GM19035 (cell line): ENCODE measurements around the gene FREY1.

Experiments used
- ATAC-seq: cut with Tn5 transposase; IDR thresholded peaks from one replicate; pipeline ENCODE4 v1.9.1; 2021; ENCODE audit not compliant: unreplicated experiment

Gene FREY1

GRCh38 chr11:45929486-45930030 is 22.5 kb upstream of the FREY1 start:
- ATAC-seq = peak; percentile 3

GRCh38 chr11:45928535-45929215 is 21.6 kb upstream of the FREY1 start:
- ATAC-seq = no peak

DNA sequence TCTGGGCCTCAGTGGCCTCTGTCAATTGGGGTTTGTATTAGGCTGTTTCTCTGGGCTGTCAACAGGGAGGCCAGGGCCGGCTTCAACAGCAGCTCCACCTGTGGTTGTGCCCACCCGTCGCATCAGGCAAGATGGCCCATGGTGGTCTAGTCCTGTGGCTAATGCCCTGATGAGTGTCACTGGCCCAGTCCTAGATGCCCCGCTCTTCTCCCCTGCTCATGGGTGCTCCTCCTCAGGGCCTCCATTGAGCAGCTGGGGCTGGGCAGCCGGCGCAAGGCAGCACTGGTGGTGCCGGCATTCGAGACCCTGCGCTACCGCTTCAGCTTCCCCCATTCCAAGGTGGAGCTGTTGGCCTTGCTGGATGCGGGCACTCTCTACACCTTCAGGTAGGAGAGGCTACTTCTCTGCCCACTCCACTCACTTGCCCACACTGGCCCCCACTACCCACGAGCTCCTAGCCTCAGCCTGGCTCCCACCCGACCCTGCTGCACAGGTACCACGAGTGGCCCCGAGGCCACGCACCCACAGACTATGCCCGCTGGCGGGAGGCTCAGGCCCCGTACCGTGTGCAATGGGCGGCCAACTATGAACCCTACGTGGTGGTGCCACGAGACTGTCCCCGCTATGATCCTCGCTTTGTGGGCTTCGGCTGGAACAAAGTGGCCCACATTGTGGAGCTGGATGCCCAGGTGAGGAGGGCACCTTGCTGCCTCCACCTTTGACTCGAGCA is 20.8 kb upstream of the FREY1 start:
- no peak for ATAC-seq

DNA sequence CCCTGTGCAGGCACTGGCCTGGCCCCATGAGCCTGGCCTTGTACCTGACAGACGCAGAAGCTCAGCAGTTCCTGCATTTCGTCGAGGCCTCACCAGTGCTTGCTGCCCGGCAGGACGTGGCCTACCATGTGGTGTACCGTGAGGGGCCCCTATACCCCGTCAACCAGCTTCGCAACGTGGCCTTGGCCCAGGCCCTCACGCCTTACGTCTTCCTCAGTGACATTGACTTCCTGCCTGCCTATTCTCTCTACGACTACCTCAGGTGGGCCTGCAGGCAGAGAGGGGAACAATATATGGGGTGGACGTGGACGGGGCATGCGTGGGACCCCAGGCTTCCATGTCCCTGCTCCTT is 20.2 kb upstream of the FREY1 start:
- no peak for ATAC-seq

- no peak for ATAC-seq
Measured at GRCh38 chr11:45926536-45927331, 19.7 kb upstream of the FREY1 start.

DNA sequence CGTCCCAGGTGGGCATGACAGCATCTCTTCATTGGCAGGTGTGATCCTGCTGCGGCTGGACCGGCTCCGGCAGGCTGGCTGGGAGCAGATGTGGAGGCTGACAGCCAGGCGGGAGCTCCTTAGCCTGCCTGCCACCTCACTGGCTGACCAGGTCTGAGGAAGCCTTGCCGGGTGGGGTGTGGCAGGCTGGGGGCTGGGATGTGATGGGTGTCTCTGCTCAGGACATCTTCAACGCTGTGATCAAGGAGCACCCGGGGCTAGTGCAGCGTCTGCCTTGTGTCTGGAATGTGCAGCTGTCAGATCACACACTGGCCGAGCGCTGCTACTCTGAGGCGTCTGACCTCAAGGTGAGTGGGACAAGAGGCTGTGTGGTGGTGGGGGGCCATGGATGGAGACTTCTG is 18.9 kb upstream of the FREY1 start:
- no peak for ATAC-seq

GRCh38 chr11:45925550-45925949 is 18.5 kb upstream of the FREY1 start:
- no peak for ATAC-seq

- no peak for ATAC-seq
Measured at GRCh38 chr11:45924927-45925326, 17.9 kb upstream of the FREY1 start.

- ATAC-seq = no peak
Measured at GRCh38 chr11:45924036-45924915, 17.2 kb upstream of the FREY1 start.

DNA sequence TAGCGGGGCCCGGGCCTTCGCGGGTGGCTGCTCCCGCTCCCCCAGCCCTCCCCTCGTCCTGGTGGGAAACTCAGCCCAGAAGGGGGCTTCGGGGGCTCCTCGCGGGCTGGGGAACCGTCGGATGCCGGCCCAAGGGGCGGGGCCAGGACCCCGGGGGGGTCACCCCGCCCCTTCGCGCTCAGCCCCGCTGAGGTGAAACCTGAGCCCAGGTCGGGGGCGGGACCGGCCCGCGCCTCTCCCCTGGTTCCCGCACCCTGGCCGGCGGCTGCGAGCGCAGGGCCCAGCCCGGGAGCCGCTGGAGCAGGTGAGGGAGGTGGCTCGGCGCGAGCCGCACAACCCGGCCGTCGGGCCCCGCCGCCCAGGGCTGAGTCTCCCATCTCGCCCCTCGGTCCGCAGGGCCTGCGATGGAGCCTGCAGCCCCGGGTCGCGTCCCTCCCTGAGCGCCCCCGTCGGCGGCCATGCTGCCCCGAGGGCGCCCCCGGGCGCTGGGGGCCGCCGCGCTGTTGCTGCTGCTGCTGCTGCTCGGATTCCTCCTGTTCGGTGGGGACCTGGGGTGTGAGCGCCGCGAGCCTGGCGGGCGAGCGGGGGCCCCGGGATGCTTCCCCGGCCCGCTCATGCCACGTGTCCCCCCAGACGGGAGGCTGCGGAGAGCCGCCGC is 15.5 kb upstream of the FREY1 start, which contains the start of gene LARGE2:
TSS of gene LARGE2 (plus strand) at position 232 of the 658 bp plus-strand sequence. CDS start at position 459, 227 bp downstream.
- no peak for ATAC-seq

DNA sequence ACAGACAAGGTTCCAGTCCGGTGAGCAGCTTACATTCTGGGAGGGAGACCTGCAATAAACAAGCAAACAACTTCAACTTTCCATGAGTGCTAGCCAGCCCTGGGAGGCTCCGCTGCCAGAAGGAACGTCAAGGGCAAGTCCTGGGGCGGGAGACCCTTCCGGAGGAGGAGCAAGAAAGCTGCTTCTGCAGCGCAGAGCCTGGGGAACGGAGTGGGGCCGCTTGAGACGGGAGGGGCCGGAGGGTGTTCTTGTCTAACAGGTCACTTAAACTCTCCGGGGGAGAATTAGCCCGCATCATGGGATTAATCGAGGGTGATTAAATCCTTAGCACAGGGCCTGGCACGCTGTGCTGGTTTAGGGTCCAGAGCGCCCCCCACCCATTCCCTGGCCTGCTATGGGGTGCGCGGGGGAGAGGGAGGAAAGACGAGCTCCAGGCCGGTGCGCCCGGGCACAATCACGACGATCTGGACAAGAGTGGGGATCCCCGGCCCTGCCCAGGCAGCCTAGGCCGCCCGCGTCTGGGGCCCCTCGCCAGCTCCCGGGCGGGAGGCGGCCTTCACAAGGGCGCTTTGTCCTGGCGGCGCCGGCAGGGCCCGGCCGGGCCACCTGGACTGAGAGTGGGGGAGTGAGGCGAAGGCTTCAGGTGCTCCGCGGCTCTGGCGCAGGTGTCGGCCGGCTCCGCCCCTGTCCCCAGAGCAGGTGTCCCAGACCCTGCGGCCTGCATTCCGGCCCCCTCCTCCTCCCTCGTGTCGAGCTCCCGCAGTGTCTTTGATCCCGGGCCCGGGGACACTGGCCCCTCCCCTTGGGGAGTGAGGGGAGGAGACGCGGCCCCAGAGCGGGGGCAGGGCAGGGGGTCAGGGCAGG is 14.7 kb upstream of the FREY1 start:
- ATAC-seq = no peak

- no peak for ATAC-seq
Measured at GRCh38 chr11:45920531-45921477, 13.7 kb upstream of the FREY1 start.

DNA sequence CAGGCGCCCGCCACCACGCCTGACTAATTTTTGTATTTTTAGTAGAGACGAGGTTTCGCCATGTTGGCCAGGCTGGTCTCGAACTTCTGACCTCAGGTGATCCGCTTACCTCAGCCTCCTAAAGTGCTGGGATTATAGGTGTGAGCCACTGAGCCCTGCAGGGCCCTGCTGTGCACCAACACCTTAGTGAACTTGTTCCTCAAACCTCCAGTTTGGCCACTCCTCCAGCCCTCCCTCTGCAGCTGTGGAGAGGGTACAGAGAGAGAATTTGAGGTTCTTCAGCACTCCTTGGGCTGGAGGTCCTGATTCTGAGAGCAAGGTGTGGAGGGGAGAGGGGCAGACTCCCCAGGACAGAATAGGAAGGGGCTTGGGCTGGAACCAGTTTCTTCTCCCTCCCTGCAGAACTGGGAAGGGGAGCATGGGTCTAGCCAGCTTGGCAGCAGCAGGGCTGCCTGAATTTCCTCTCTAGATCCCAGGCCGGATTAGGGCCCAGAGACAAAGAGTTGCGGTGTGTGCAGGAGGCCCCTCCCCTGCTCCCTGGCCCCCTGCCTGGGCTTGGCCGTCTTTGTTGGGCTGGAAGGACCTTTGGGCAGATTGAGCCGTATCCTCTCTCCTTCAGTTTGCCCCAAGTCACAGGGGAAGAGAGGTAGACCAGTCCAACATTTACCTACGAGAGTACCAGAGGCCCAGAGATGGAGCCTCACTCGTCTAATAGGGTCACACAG is 12.9 kb upstream of the FREY1 start:
- ATAC-seq = no peak

GRCh38 chr11:45918962-45919675 is 12.0 kb upstream of the FREY1 start:
- ATAC-seq = no peak

DNA sequence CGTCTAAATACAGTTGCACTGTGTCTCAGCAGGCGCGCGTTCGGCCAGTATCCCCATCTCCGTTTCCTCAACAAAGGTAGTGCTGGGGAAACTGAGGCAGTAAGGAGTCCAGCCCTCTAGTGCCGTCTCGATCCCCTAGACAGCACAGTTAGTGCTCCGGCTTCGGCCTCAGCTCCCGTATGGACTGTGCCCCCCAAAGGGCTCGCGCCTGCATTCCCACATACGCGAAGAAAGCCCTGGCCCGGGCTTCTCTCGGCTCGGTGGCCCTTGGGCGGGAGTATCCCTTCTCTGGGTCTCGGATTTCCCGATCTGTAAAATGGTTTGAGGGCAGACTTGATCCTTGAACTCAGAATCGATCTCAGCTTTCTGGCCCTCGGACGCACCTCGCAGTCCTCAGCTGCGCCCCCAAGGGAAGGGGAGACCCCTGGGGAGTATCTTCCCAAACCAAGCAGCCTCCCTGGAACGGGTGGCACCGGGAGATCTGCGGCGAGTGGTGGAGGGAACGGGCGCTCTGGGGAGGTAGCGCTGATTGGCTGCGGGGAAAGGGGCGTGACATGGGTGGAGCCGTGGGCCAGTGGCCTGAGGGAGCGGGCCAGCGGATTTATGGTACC is 11.4 kb upstream of the FREY1 start:
- ATAC-seq = peak; percentile 37

DNA sequence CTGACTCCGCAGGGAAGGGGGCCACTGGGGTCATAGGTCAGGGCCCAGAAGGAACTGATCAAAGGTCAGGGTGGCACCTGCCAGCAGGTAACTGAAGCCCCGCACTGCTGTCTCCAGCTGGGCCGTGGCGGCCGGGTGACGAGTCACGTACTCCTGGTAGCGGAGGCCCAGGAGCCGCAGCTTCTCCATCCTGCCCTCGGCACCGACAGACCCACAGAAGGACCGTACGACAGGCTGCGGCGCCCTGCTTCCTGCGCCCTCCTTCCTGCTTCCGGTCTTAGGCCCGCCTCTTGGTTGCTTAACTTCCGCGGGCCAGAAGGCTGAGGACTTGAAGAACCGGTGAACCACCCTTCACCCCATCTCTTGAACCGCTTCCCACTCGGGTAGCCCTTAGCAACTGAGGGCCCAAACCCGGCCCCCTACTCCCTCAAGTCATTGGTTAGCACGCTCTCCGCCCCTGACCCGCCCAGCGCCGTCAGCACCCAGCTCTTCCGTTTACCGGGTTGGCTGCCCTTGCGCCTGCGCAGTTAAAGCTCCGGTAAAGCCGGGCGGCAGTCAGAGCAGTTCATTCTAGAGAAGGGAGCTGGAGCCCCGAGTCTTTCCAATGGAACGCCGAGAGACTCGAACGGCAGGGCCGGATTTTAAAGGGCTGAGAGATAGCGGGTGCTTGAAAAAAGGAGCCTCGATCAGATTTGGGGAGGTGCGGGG is 10.7 kb upstream of the FREY1 start, which contains the start of gene PEX16:
TSS of gene PEX16 (minus strand) at position 255 of the 708 bp plus-strand sequence. CDS start at position 189, 66 bp downstream.
- ATAC-seq = peak; percentile 80
